H1 (cell line): Measurements from ENCODE around the gene FGF3. TPM values are rescaled to one million over a fixed set of nuclear protein-coding genes. Genes with fewer than 3 reads are reported as not detected.

Experiments used
- CTCF ChIA-PET: fragments of 300-600 bp; sonication (Branson Sonifier 250); formaldehyde crosslinking; loops from one replicate; lab custom pipeline; 2021; ENCODE audit not compliant: partially characterized antibody; lab: Charles Lee
- POLR2A ChIA-PET: fragments of 300-600 bp; sonication (Branson Sonifier 250); formaldehyde crosslinking; loops from one replicate; lab custom pipeline; 2021; ENCODE audit warnings: inconsistent platforms; ENCODE audit not compliant: partially characterized antibody; lab: Charles Lee
- DNase-seq, 2 experiments: peaks; one replicate each; pipeline versions ENCODE4 v3.0.0 to v3.0.0-alpha.2; 2010 to 2022; ENCODE audit warnings: low spot score in 2 of 2, low read depth in 1 of 2, mixed read lengths in 1 of 2
- FAIRE-seq: peaks from 2 replicates; lab custom pipeline; 2011; peaks lifted over from hg19 to GRCh38; lab: Jason Lieb, UNC
- H2AFZ ChIP-seq: 2 replicates; pipeline ENCODE4 v1.8.1; 2012; ENCODE audit warnings: low read length, inconsistent platforms
- H2AK5ac ChIP-seq: 2 replicates; pipeline ENCODE4 v1.6.1; 2013; ENCODE audit warnings: low read depth, low read length
- H2BK120ac ChIP-seq: replicated peaks from 2 replicates; pipeline ENCODE3; 2013; ENCODE audit warnings: low read depth, low read length, inconsistent platforms
- H2BK12ac ChIP-seq: 2 replicates; pipeline ENCODE4 v1.6.1; 2013; ENCODE audit warnings: low read depth, low read length
- H2BK15ac ChIP-seq: 2 replicates; pipeline ENCODE4 v1.6.1; 2013; ENCODE audit warnings: low read length
- H2BK20ac ChIP-seq: 2 replicates; pipeline ENCODE4 v1.6.1; 2013; ENCODE audit warnings: low read length
- H2BK5ac ChIP-seq: 2 replicates; pipeline ENCODE4 v1.6.1; 2013; ENCODE audit warnings: low read depth, low read length
- H3K14ac ChIP-seq: 2 replicates; pipeline ENCODE4 v1.6.1; 2013; ENCODE audit warnings: inconsistent platforms; ENCODE audit not compliant: insufficient read length
- H3K18ac ChIP-seq: 2 replicates; pipeline ENCODE4 v1.6.1; 2013; ENCODE audit warnings: low read length; ENCODE audit errors: extremely low read depth
- H3K23ac ChIP-seq: 2 replicates; pipeline ENCODE4 v1.6.1; 2013; ENCODE audit warnings: inconsistent platforms; ENCODE audit not compliant: insufficient read length
- H3K23me2 ChIP-seq: 2 replicates; pipeline ENCODE4 v1.6.1; 2013; ENCODE audit warnings: low read depth, low read length
- H3K27ac ChIP-seq: 2 replicates; pipeline ENCODE4 v1.6.1; 2011; ENCODE audit warnings: low read depth, low read length, inconsistent platforms
- H3K27me3 ChIP-seq, 4 experiments: replicated peaks in 1 of 4; 1 replicate in 1 of 4; 2 replicates in 3 of 4; pipeline versions ENCODE4 v1.6.1 to v1.8.1; 2011 to 2013; ENCODE audit warnings: low read length in 3 of 4, mild to moderate bottlenecking in 3 of 4, inconsistent platforms in 2 of 4, mixed read lengths in 2 of 4, moderate library complexity in 1 of 4; ENCODE audit not compliant: control insufficient read depth in 3 of 4, insufficient read depth in 3 of 4; ENCODE audit errors: extremely low read depth in 1 of 4
- H3K36me3 ChIP-seq, 4 experiments: 2 replicates each; pipeline versions ENCODE4 v1.6.1 to v1.8.1; 2011 to 2013; ENCODE audit warnings: mild to moderate bottlenecking in 4 of 4, low read length in 3 of 4, moderate library complexity in 2 of 4, control low read depth in 1 of 4, inconsistent platforms in 1 of 4; ENCODE audit not compliant: insufficient read depth in 4 of 4, control insufficient read depth in 2 of 4
- H3K4ac ChIP-seq: replicated peaks from 2 replicates; pipeline ENCODE3; 2013; ENCODE audit warnings: low read length, low read depth, mixed read lengths, inconsistent platforms; ENCODE audit not compliant: insufficient read length
- H3K4me1 ChIP-seq, 4 experiments: replicated peaks in 1 of 4; 1 replicate in 1 of 4; 2 replicates in 3 of 4; pipeline versions ENCODE4 v1.6.1 to v1.8.1; 2011 to 2013; ENCODE audit warnings: low read length in 3 of 4, inconsistent platforms in 2 of 4, mixed read lengths in 1 of 4; ENCODE audit not compliant: insufficient read depth in 4 of 4, control insufficient read depth in 3 of 4
- H3K4me2 ChIP-seq, 2 experiments: 2 replicates each; pipeline versions ENCODE4 v1.6.1 to v1.8.1; 2011 to 2013; ENCODE audit warnings: low read depth in 2 of 2, low read length in 2 of 2, control low read depth in 1 of 2, inconsistent platforms in 1 of 2, mild to moderate bottlenecking in 1 of 2; ENCODE audit not compliant: insufficient read depth in 1 of 2
- H3K4me3 ChIP-seq, 4 experiments: fragments of 200-600, 300-600 bp in 1 of 4; sonication (generic), shearing (Covaris generic), sonication (Bioruptor Twin) in 1 of 4; 2 replicates each; pipeline versions ENCODE4 v1.5.1 to v1.8.1; 2011 to 2016; ENCODE audit warnings: low read length in 4 of 4, low read depth in 3 of 4, control low read depth in 2 of 4, inconsistent platforms in 2 of 4, mild to moderate bottlenecking in 2 of 4, mixed read lengths in 1 of 4, moderate library complexity in 1 of 4; ENCODE audit not compliant: insufficient read depth in 2 of 4; ENCODE audit errors: extremely low read depth in 1 of 4
- H3K56ac ChIP-seq: replicated peaks from 2 replicates; pipeline ENCODE3; 2013; ENCODE audit warnings: low read depth, mild to moderate bottlenecking, mixed read lengths, low read length, inconsistent platforms; ENCODE audit not compliant: insufficient read length
- H3K79me1 ChIP-seq: 2 replicates; pipeline ENCODE4 v1.6.1; 2013; ENCODE audit warnings: low read depth, low read length, control low read depth
- H3K79me2 ChIP-seq, 2 experiments: 2 replicates each; pipeline versions ENCODE4 v1.6.1 to v1.8.1; 2012 to 2013; ENCODE audit warnings: low read length in 2 of 2, mild to moderate bottlenecking in 2 of 2, inconsistent platforms in 1 of 2; ENCODE audit not compliant: insufficient read depth in 2 of 2, control insufficient read depth in 1 of 2
- H3K9ac ChIP-seq, 4 experiments: replicated peaks in 1 of 4; 1 replicate in 1 of 4; 2 replicates in 3 of 4; pipeline versions ENCODE4 v1.6.1 to v1.8.1; 2011 to 2013; ENCODE audit warnings: low read depth in 3 of 4, low read length in 3 of 4, control low read depth in 2 of 4, mild to moderate bottlenecking in 2 of 4, moderate library complexity in 2 of 4, inconsistent platforms in 1 of 4; ENCODE audit errors: extremely low read depth in 1 of 4
- H3K9me3 ChIP-seq, 2 experiments: 2 replicates each; pipeline versions ENCODE4 v1.6.1 to v1.8.1; 2012 to 2013; ENCODE audit warnings: mild to moderate bottlenecking in 2 of 2, moderate library complexity in 2 of 2, control low read depth in 1 of 2, inconsistent platforms in 1 of 2, low read depth in 1 of 2, low read length in 1 of 2, mixed read lengths in 1 of 2; ENCODE audit not compliant: insufficient read depth in 2 of 2
- H4K20me1 ChIP-seq, 2 experiments: replicated peaks in 1 of 2; 2 replicates each; pipeline versions ENCODE3 to v1.8.1; 2011 to 2013; ENCODE audit warnings: inconsistent platforms in 2 of 2, low read length in 2 of 2, mild to moderate bottlenecking in 1 of 2; ENCODE audit not compliant: insufficient read depth in 2 of 2, control insufficient read depth in 1 of 2
- H4K5ac ChIP-seq: 2 replicates; pipeline ENCODE4 v1.6.1; 2013; ENCODE audit warnings: low read length, low read depth, mixed read lengths, inconsistent platforms; ENCODE audit not compliant: insufficient read length
- H4K8ac ChIP-seq: 2 replicates; pipeline ENCODE4 v1.8.0; 2013; ENCODE audit warnings: mild to moderate bottlenecking, moderate library complexity, low read length, inconsistent platforms; ENCODE audit not compliant: insufficient read depth; ENCODE audit errors: extremely low read depth
- H4K91ac ChIP-seq: replicated peaks from 2 replicates; pipeline ENCODE3; 2013; ENCODE audit warnings: low read length, mixed read lengths, inconsistent platforms; ENCODE audit not compliant: insufficient read length
- ATF3 ChIP-seq: IDR thresholded peaks from 2 replicates; pipeline ENCODE4 v1.6.1; 2011; ENCODE audit warnings: low read depth, mild to moderate bottlenecking, low read length; ENCODE audit not compliant: insufficient read depth
- BCL11A ChIP-seq, 2 experiments: IDR thresholded peaks; one replicate each; pipeline ENCODE4 v1.6.1; 2011; ENCODE audit warnings: low read depth in 2 of 2, low read length in 2 of 2, mild to moderate bottlenecking in 2 of 2
- CHD2 ChIP-seq: IDR thresholded peaks from 2 replicates; pipeline ENCODE4 v1.6.1; 2012; ENCODE audit warnings: low read length, improper control_type of control experiment
- CREB1 ChIP-seq: IDR thresholded peaks from 2 replicates; pipeline ENCODE4 v1.6.1; 2012; ENCODE audit warnings: inconsistent platforms
- EGR1 ChIP-seq: IDR thresholded peaks from 2 replicates; pipeline ENCODE4 v1.6.1; 2011; ENCODE audit warnings: low read depth, low read length, borderline replicate concordance
- MAX ChIP-seq: IDR thresholded peaks from 2 replicates; pipeline ENCODE4 v1.6.1; 2012; ENCODE audit warnings: inconsistent platforms
- POLR2AphosphoS5 ChIP-seq: IDR thresholded peaks from 2 replicates; pipeline ENCODE4 v1.6.1; 2011; ENCODE audit warnings: low read depth, low read length
- SIRT6 ChIP-seq: IDR thresholded peaks from one replicate; pipeline ENCODE4 v1.7.1; 2012; ENCODE audit warnings: low read length, inconsistent platforms
- TAF1 ChIP-seq: IDR thresholded peaks from 2 replicates; pipeline ENCODE4 v1.6.1; 2011; ENCODE audit warnings: mild to moderate bottlenecking, low read depth, low read length
- WGBS, 2 experiments: shearing (Covaris generic) in 1 of 2; methylation state at CpG; one replicate each; pipeline versions ENCODE4 v1.1.6 to v1.1.7; 2013 to 2015; ENCODE audit warnings: low lambda C conversion rate in 2 of 2, mixed read lengths in 2 of 2, inconsistent platforms in 1 of 2, low coverage in 1 of 2, missing lambda C conversion rate in 1 of 2; ENCODE audit not compliant: insufficient replicate concordance in 2 of 2, insufficient coverage in 1 of 2, insufficient read length in 1 of 2; ENCODE audit errors: extremely low coverage in 1 of 2, missing lambda C conversion rate in 1 of 2; 5-methylcytosine and 5-hydroxymethylcytosine counted together
- polyA plus RNA-seq, 7 experiments: library from polyadenylated mRNA; depleted of rRNA in 3 of 7; stranded (reverse) in 5 of 7; unstranded in 2 of 7; fragments of >200 nt in 5 of 7; fragments of 200-250 nt in 2 of 7; gene quantifications; 1 replicate in 5 of 7; 2 replicates in 1 of 7; 4 replicates in 1 of 7; pipeline versions ENCODE4 v1.2.1 to v1.2.3, GENCODE V29; 2011 to 2013; ENCODE audit warnings: missing spikeins in 2 of 7, mixed read lengths in 2 of 7
- total RNA-seq: library from RNA; stranded (reverse); fragmentation: NEBNext Ultra II Directional; extraction: Animal tissue kit (Norgen Biotek cat#: 25700); gene quantifications from 2 replicates; pipeline ENCODE4 v1.2.1, GENCODE V29; 2021

The FGF3 gene
- total and polyA plus RNA-seq, 2 of the 8 experiments (the other 6 are each of a cell fraction or from before 2014, with no cell fraction given), result not detected

- H3K4me2 ChIP-seq, result peak overlapping the region in 1 of 2 experiments; percentile 14; a peak in 1 of 4 replicates
- H3K56ac ChIP-seq, result no peak overlapping the region
- H3K79me1 ChIP-seq, result no peaks in the 10 kb centered on the region
- peaks cover 0 to 3% (median 1%) of the 10 kb centered on the region in 4 experiments; a peak in 3 of 7 replicates for H3K27me3 ChIP-seq
- no peak overlapping the region for H4K5ac ChIP-seq
- H4K20me1 ChIP-seq, result no peaks in the 10 kb centered on the region
- H3K9ac ChIP-seq, result no peak overlapping the region
- no peak overlapping the region for H2BK12ac ChIP-seq
- H3K36me3 ChIP-seq, result no peaks in the 10 kb centered on the region
- no peak overlapping the region for H2AK5ac ChIP-seq
- H3K14ac ChIP-seq, result no peak overlapping the region
- peaks cover 0 to 3% of the 10 kb centered on the region in 2 experiments; a peak in 1 of 4 replicates for H3K9me3 ChIP-seq
- H2BK20ac ChIP-seq, result no peak overlapping the region
- no peak for TF ChIP-seq POLR2AphosphoS5
- TF ChIP-seq SIRT6, result no peak
- no peak for TF ChIP-seq CHD2
- TF ChIP-seq MAX, result no peak
- TF ChIP-seq ATF3, result no peak
- no peak for TF ChIP-seq BCL11A (IDR thresholded peaks at IDR 0.05; ENCODE audit: low read depth in 2 of 2, low read length in 2 of 2)
- no peak for TF ChIP-seq TAF1
- TF ChIP-seq EGR1, result no peak
- no peak for TF ChIP-seq CREB1
- 0 out of 2 replicates have a peak, but pooled peaks cover 2% of the 10 kb centered on the region for H3K23me2 ChIP-seq
- DNase-seq (no peak), FAIRE-seq (no peak)
- no peak overlapping the region for H3K27ac ChIP-seq
- no peak overlapping the region for H2BK120ac ChIP-seq
- peaks cover 0 to 18% (median 9%) of the 10 kb centered on the region in 4 experiments; a peak in 5 of 7 replicates for H3K4me1 ChIP-seq
- H4K91ac ChIP-seq, result no peak overlapping the region
- no peak overlapping the region for H3K4me3 ChIP-seq
- H3K4ac ChIP-seq, result no peak overlapping the region
- H3K23ac ChIP-seq, result no peak overlapping the region
- peak overlapping the region; percentile 84; the same call in 1 of the 2 replicates for H4K8ac ChIP-seq
- H3K79me2 ChIP-seq, result no peaks in the 10 kb centered on the region
- no peak overlapping the region for H2AFZ ChIP-seq
- CTCF ChIA-PET, result interaction anchor here (0.6 to 5.7 kb wide), 5 partner anchors 14 to 110 kb away, joined by 3 to 36 read pairs (median 3); no protein-coding TSS in a partner anchor
- no peak overlapping the region for H2BK5ac ChIP-seq
- POLR2A ChIA-PET, result no interaction called here
- peak overlapping the region; percentile 97; the same call in 1 of the 2 replicates for H2BK15ac ChIP-seq
- H3K18ac ChIP-seq, result no peak overlapping the region
- WGBS, 2 experiments, result 86% methylated on average over 8 of the region's 8 CpGs; no CpG with 5 or more reads in 1 of the 2 experiments
These were observed 49.7 kb upstream of the FGF3 start for GRCh38 chr11:69868871-69869270.
